SKM-1 (cell line): ENCODE results near the gene TLE2.
"Not testable (repeated sequence)": the region's sequence is repeated elsewhere in the genome, so short reads cannot be mapped to it uniquely, and the experiment has no call there.

Experiments
- DNase-seq: peaks from one replicate; lab custom pipeline; 2025; ENCODE audit not compliant: unreplicated experiment; lab: John Stamatoyannopoulos, UW

The TLE2 gene

DNA sequence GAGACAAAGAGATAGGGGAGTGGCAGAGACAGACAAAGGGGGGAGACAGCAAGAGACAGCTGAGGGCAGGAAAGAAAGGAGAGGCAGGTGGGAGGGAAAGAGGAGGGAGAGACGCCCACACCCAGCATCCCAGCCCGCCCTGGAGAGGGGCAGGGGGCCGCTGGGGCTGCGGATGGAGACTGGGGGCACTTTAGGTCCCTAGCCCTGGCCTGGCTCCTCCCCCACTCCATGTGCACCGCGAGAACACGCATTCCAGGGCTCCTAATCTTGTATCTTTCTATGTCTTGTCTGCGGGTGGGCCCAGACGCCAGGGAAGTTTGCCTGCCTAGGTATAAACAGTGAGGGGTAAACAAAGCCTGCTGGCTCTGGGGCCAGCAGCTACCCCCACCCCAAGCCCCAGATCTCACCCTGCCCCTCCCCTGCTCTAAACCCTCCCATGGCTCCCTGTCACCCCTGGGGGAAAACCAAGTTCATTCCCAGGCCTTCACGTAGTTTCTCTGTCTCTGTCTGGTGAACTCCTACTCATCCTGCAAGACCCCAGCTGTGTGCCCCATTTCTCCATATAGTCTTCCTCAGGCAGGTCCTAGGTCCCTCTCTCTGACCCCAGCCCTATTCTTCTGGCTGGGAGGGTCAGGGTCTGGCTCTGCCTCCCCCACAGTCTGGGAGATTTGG is 27.5 kb upstream of the TLE2 start:
- no peak for DNase-seq

DNA sequence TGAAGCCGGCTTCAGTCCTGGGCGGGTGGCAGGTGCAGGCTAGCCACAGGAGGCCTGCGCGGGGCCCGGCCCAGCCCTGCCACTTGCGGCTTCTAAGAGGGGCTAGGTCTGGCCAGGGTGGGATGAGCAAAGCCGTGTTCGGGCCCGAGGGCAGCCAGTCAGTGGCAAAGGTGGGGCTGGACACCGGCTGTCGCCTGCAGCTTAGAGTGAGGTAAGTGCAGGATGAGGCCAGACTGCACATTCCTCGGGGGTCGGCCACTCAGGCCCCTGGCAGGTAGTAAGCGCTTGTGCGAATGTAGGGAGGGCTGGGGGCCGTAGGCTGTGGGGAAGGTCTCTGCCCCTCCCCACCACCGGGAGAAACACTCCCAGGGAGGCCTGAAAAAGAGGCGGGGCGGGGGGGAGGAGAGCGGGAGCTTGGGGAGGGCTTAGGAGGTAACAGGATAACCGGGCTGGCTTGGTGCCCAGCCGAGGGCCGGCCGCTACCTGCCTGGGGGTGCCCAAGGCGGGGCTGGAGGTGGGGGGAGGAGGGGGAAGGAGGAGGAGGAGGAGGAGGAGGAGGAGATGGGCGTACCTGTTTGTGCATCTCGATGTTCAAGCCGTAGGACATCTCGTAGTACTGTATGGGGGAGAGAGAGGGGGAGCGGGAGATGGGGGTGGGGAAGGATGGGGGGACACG is 26.8 kb upstream of the TLE2 start:
- no peak for DNase-seq

DNA sequence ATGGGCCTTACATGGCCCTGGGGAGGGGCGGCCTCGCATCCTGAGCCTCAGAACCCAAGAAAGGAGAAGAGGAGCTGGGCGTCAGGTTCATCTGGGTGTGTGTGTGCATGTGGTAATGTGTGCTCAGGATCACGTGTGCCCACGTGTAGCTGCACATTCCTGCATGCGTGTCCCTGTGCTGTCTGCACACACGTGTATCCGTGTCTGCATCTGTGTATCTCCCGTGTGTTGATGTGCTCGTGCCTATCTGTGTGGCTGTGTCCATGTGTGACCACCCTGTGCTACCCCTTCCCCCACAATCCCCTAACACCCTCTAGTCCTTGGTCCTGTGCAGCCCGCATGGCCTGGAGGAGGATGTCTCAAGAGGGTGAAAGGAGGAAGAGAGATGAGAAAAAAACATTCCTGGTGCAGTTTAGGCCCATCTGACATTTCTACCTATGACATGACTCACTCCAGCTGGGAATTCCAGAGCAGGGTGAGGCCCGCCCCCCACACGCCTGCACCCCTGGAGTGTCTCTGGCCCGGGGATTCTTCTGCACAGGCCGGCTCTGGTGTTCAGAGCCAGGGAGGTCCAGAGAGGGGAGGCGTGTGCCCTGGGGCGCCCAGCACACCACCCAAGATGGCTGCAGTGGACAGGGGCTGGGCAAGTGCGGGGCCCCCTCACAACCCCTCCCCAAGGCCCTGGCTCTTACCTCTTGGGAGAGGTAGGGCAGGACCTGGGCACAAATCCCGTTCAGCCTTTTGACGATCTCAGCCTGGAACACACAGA is 26.1 kb upstream of the TLE2 start:
- DNase-seq, result no peak

DNA sequence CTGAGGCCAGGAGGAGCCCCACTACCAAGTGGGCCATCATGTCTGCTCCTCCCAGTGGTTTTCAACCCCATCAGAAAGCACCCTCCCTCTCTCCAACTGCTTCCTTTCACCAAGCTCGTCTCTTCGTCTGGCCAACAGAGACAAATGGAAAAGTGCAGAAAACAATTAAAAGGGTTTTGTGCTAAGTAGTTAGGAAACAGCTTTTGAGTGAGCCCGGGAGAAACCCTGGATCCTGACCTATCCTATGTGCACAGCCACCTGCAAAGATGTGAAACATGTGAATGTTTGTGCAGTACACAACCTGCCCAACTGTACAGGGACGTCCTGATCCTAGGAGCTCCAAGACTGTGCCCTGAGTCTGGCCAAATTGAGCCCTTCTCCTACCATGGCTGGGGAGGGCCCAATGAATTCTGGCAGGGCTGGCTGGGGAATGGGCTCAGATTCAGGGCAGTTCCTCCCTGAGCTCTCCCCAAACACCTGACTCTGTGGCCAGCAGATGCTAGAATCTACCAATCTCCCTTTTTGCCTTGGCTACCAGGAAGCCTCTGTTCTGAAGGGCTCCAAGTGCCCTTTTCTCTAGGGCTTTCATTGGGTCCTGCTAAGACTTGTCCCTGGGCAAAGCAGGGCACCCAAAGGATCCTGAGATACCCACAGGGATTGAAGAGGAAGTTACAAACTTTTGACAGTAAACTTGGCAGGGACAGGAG is 25.3 kb upstream of the TLE2 start:
- no peak for DNase-seq

DNA sequence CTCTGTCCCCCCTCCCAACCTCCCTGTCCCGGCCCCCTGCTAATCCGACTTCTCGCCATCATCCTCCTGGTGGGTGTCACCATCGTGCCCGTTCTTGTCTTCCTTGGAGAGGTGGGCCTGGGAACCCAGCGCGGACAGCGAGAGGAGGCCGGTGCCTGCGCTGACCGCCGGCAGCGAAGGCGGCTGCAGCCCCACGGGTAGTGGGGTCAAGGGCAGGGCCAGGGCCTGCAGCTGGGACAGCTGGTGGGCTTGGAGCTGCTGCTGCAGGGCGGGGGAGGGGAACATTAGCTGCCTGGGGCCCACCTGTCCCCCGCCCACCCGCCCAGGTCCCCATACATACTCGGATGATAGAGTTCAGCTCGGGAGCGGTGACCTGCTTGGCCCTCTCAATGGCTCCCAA is 24.7 kb upstream of the TLE2 start:
- DNase-seq, result no peak

DNA sequence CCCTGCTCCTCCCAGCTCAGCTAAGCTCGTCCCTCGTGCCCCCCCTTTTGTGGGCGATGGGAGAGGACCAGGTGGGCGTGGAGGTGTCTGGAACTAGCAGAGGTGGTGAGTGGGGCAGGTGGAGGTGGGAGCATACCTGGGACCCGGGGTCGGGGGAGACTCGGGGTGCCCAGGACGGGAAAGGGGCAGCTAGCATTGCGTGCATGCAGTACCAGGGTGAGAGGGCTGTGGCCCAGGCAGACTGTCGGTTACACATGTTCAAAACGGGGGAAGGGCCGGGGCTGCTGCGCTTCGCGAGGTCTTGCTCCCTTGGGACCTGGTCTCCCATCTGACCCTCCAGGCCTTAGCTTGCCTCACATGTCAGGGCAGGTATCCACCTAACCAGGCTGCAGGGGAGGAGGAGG is 24.1 kb upstream of the TLE2 start:
- no peak for DNase-seq

DNA sequence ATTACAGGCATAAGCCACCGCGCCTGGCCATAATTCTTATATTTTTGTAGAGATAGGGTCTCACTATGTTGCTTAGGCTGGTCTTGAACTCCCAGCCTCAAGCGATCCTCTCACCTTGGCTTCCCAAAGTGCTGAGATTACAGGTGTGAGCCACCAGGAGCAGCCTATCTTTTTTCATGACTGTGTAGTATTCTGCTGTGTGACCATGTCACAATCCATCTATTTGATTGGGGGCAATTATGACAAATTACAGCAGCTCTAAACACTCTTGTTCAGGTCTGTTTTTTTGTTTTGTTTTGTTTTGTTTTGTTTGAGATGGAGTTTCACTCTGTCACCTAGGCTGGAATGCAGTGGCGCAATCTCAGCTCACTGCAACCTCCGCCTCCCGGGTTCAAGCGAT is 20.9 kb upstream of the TLE2 start:
- not testable (repeated sequence) for DNase-seq

DNA sequence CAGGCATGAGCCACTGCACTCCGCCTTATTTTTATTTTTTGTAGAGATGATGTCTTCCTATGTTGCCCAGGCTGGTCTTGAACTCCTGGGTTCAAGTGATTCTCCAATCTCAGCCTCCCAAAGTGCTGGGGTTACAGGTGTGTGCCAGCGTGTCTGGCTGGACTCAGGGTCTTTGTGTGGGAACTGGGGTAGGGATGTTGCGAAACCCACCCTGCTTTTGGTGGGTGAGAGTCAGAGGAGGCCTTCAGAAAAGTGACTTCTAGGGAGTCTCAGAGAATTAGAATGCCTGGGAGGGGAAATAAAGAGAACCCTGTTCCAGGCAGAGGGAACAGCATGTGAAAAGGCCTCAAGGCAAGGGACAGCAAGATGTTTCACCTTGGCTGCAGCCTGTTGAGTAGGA is 20.0 kb upstream of the TLE2 start:
- no peak for DNase-seq

DNA sequence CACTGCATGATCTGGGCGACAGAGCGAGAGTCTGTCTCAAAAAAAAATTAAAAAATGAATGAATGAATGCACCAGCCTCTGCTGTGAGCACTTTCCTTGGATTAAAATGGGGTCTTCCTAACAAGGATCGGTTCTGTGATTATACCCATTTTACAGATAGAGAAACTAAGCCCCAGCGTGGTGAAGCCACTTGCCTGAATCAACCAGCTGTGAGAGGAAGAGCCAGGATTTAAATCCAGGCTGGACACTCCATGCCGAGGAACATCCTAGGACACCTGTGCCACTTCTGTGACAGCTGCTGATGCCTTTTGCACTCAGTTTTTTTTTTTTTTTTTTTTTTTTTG is 19.1 kb upstream of the TLE2 start:
- no peak for DNase-seq

DNA sequence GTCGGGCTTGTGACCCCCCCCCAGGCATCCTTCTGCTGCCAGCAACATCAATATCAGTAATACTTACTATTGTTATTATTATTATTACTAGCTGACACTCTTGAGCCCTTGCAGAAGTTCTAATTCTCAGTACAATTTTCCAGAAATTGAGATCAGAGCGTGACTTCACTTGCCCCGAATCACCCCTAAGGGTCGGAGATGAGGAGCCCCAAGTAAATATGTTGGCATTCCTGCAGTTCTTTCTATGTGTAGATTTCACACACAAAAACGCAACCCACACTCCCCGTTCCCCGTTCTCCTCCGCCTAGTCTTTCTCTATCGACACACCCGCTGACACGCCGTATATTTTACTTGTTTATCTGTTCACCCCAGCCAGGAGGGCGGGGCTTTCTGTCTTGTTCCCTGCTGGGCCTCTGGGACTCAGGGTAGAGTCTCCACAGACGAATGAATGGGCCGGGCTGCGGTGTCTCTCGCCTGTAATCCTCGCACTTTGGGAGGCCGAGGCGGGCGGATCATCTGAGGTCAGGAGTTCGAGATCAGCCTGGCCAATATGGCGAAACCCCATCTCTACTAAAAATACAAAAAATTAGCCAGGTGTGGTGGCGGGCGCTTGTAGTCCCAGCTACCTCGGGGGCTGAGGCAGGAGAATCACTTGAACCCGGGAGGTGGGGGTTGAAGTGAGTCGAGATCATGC is 18.6 kb upstream of the TLE2 start:
- DNase-seq, result no peak

DNA sequence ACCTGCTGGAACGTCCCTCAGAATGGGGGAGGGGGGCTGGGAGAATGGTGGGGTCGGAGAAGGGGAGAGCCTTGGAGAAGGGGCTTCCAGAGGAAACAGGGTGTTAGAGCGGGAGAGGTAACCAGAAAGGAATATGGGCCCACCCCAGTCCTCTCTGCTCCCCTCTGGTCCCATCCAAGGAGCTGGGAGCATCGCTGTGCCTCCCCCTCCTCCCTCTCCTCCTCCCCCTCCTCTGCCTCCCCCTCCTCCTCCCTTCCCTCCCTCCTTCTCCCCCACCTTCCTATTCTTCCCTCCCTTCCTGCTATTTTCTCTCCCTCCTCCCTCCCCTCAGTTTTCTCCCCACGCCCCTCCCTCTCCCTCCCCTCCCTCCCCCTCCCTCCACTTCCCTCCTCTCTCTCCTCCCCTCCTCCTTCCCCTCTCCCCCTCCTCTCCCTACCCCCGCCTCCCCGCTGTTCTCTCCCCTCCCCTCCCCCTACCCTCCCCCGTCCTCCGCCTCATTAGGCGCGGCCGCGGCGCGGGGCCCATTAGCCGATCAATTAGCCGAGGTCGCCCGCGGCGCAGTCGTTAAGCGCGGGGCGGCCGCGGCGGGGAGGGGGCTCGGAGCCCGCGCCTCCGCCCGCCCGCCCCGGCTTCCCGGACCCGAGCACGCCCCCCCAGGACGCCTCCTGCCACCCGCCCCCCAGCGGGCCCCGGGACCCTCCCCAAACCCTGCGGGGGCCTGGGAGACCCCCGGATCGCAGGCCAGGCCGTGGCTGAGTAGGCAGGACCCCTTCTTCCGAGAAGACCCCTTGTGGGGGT is 17.8 kb upstream of the TLE2 start:
- no peak for DNase-seq

DNA sequence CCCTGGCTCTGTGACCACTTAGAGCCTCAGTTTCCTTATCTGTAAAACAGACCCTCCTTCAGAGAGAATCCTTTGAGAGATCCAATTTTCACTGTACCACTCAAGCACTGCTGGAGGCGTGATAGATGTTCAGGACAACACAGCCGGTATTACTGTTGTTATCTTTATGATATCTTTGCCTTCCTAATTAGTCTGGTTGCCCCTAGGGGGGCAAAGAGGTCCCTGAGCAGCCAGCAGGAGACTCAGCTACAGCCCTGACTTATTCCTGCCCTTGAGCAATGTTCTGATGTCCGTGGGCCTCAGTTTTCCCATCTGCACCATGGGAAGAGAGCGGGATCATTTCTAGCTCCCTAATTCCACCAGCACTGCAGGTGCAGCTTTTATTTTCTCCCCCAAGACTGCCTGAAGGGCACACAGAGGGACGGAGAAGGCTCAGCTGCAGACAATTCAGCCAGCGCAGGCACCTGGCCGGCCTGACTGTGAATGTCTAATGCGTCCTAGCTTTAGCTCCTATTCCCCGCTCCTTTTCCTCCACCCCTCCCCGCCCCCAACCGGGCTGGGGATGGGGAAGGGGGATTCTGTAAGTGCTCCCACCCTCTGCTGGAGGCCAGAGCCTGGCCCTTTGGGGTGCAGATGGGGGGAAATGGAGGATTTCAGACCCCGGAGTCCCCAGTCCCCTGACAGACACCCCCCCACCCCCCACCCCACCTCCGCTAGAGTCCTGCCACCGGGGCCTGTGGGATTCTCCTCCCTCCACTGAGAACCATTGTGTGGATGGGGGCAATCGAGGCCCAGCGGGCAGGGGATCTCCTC is 17.0 kb upstream of the TLE2 start:
- DNase-seq, result no peak

DNA sequence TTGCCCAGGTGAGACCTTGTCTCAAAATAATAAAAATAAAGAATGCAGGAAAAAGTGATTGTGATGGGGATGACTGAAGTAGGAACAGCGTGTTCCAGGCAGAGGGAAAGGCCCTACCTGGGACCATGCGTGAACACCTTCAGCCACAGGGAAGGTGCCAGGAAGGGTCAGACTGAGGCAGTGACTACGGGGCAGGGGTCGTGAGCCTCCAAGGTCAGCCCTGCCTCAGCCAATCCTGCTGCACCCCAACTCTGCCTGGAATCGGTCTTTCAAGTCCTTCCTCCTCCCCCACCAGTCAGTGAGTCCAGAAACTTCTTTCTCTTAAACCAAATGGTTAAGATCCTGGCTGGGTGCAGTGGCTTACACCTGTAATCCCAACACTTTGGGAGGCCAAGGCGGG is 16.1 kb upstream of the TLE2 start:
- DNase-seq, result no peak

DNA sequence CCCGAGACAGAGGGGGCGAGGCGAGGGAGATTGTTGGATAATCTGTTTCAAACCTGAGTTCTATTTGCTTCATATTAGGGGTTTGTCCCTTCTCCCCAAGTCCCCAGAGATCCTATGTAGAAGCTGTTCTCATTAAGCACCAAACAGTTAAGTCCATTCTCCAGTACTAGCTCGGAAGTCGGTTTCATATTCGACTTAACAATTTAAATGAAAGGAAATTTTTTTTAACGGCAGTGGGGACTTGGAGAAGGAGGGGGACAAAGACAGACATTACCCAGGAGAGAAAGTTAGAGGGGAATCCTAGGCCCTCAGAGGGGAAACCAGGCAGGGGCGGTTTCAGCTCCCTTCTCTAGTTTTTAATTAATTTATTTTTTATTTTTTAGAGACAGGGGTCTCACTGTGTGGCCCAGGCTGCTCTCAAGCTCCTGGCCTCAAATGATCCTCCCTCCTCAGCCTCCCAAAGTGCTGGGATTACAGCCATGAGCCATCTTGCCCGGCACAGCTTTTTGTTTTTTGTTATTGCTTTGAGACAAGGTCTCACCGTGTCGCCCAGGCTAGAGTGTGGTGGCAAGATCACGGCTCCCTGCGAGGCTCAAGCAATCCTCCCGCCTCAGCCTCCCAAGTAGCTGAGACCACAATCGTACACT is 13.7 kb upstream of the TLE2 start:
- no peak for DNase-seq

DNA sequence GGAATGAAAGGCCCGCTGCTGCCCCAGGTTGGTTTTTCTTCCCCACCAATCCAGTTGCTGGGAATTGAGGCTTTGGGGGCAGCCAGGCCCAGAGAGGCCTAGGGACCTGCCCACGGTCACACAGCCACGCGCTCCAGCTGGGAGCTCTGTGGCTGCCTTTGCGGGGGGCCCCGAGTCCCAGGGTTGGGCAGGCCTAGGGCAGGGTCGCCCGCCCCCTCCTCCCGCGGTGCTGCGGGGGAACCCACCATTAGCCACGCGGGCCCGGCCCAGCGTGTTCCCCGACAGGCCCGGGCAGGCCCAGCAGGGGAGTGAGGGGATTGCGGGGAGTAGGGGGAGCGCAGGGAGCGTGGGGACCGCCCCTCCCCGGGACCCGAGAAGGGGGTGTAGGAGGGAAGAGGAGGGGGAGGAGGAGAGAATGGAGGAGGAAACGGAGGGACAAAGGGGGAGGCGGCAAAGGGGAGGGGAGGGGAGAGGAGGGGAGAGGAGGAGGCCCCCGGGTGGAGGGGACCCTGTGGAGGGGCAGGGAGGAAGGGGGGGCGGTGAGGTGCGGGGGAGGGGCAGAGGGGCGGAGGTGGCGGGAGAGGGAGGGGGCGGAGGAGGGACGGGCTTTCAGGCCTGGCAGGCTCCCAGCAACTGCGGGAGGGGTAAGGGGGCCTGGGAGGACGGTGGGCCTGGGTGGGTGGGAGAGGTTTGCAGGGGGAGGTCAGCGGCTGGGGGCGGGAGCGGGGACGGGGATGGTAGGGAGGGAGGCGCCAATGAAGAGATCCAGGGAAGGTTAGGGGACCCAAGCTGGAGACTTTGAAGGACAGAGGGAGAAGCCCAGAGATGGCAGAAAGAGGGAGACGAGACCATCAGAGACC is 12.9 kb upstream of the TLE2 start:
- no peak for DNase-seq

DNA sequence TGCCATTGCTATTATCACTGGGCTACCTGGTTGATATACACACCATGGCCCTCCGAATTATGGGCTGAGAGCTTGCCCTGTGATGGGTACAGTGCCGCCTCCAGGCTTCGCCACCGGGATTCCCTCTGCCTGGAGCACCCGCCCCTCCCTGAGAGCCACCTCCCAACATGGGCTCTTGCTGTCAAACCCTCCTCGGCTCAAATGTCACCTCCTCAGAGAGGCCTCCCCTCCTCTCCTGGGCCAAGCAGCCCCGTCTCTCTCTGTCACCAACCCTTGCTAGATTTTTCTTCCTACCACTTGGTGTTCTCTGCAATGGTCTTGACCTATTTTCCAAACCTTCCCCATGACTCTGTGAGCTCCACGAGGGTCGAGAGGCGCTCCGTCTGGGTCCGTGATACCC is 12.2 kb upstream of the TLE2 start:
- DNase-seq, result no peak

DNA sequence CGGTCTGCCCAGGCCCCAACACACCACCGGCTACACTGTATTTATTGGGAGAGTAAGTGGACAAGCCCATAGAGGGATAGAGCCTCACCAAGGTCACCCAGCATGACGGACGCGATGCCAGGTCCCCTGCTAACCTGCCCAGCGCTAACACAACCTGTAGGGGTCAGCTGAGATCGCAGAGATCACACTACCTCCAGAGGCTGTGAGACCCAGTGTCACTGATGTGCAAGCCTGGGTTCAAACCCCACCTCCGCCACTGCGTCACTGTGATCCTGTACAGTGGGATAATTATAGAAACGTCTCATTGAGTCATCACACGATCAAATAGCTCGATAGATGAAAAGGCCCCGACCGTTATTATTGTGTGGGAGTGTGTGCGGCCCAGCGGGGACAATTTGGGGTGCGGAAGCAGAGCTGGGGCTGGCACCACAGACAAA is 10.6 kb upstream of the TLE2 start:
- no peak for DNase-seq

DNA sequence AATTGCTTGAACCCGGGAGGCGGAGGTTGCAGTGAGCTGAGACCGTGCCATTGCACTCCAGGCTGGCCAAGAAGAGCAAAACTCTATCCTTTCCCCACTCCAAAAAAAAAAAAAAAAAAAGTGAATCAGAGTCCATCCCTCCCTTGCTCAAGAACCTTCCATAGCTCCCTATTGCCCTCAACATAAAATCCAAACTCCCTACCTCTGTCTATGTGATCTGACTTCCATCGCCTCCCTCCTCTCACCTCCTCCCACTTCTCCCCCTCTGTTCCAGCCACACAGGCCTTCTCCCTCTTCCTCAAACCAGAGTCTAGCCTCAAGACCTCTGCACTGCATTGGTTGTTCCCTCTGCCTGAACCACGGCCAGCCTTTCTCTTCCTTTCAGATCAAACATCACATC is 10.0 kb upstream of the TLE2 start:
- no peak for DNase-seq
